Spleen (tissue), 7 donors: ENCODE measurements around the gene WDR70.

ENCODE experiments used
- CTCF ChIP-seq, 11 experiments: fragments of 200-600 bp in 7 of 11; fragments of 450-650 bp in 4 of 11; sonication (generic) in 4 of 11; IDR thresholded peaks in 8 of 11; conservative IDR thresholded peaks in 3 of 11; 1 replicate in 7 of 11; 2 replicates in 4 of 11; pipeline versions ENCODE4 v1.4.0 to v1.8.0; 2016 to 2021; ENCODE audit warnings: antibody characterized with exemption in 11 of 11, inconsistent platforms in 4 of 11, mild to moderate bottlenecking in 1 of 11
- POLR2A ChIP-seq, 3 donors: fragments of 450-650 bp; IDR thresholded peaks; one replicate each; pipeline ENCODE4 v1.5.1; 2017; ENCODE audit warnings: antibody characterized with exemption in 3 of 3, mild to moderate bottlenecking in 1 of 3
- POLR2AphosphoS5 ChIP-seq, 3 donors: sonication (generic); formaldehyde crosslinking; IDR thresholded peaks; one replicate each; pipeline ENCODE4 v1.5.1; 2017; ENCODE audit warnings: antibody characterized with exemption in 3 of 3
- donor health status: DM: no; HTN: no; CAD: no; lungs with moderate emphysema.
- donor health status: DM: no; HTN: no; CAD: no.
- donor health status: DM: no; HTN: no; CAD: no.

- TF ChIP-seq CTCF (IDR thresholded peaks at IDR 0.05 in 8 of 11, conservative IDR thresholded peaks at IDR 0.05 in 3 of 11) = no peak
- TF ChIP-seq POLR2AphosphoS5 (IDR thresholded peaks at IDR 0.05) = no peak
- no peak for TF ChIP-seq POLR2A (IDR thresholded peaks at IDR 0.05)
Observed at GRCh38 chr5:37717613-37718431, 338.7 kb downstream of the WDR70 start.
